PC-3 (cell line): Measurements from ENCODE around the gene BTF3.

Source experiments
- CTCF ChIP-seq: fragments of 300-600 bp; sonication (generic); conservative IDR thresholded peaks from 2 replicates; pipeline ENCODE4 v1.5.1; 2017; ENCODE audit warnings: antibody characterized with exemption, low read depth, mild to moderate bottlenecking, low read length
- EZH2 ChIP-seq: fragments of 300-600 bp; sonication (generic); IDR thresholded peaks from one replicate; pipeline ENCODE4 v1.6.1; 2017; ENCODE audit warnings: antibody characterized with exemption, mild to moderate bottlenecking, low read length; ENCODE audit not compliant: unreplicated experiment
- EZH2phosphoT487 ChIP-seq: fragments of 300-600 bp; sonication (generic); IDR thresholded peaks from 2 replicates; pipeline ENCODE4 v1.6.1; 2018; ENCODE audit warnings: mild to moderate bottlenecking, antibody characterized with exemption, low read length, borderline replicate concordance

- no peak for TF ChIP-seq CTCF
- no peak for TF ChIP-seq EZH2phosphoT487
- no peak for TF ChIP-seq EZH2
Measured at GRCh38 chr5:73486119-73486899, 11.9 kb upstream of the BTF3 start.
